AG04450 (cell line): ENCODE measurements around the gene ADAMTS17. TPM values are rescaled to one million over a fixed set of nuclear protein-coding genes. Genes with fewer than 3 reads are reported as not detected.

Experiments used
- CTCF ChIA-PET: fragments of 300-600, 350-600 bp; formaldehyde crosslinking; extraction: SDS; loops from one replicate; lab custom pipeline; 2022; ENCODE audit warnings: antibody characterized with exemption, inconsistent platforms; lab: Charles Lee
- POLR2A ChIA-PET: fragments of 350-600 bp; formaldehyde crosslinking; extraction: SDS; loops from one replicate; lab custom pipeline; 2021; ENCODE audit warnings: antibody characterized with exemption, inconsistent platforms; lab: Yijun Ruan, JAX
- DNase-seq: peaks from one replicate; pipeline ENCODE4 v3.0.0-alpha.2; 2011; ENCODE audit warnings: low read depth, low spot score
- H3K27ac ChIP-seq: one replicate; pipeline ENCODE4 v1.5.1; 2012; ENCODE audit warnings: low read depth, low read length, control low read depth
- H3K27me3 ChIP-seq: one replicate; pipeline ENCODE4 v1.6.0; 2012; ENCODE audit warnings: low read length; ENCODE audit not compliant: control insufficient read depth, insufficient read depth
- H3K4me3 ChIP-seq: 2 replicates; pipeline ENCODE4 v1.5.1; 2011; ENCODE audit warnings: mild to moderate bottlenecking, low read depth, low read length, control low read depth
- H3K9me3 ChIP-seq: 2 replicates; pipeline ENCODE4 v1.5.1; 2012; ENCODE audit warnings: low read length; ENCODE audit not compliant: control insufficient read depth, insufficient read depth
- CTCF ChIP-seq: IDR thresholded peaks from 2 replicates; pipeline ENCODE4 v1.5.1; 2011; ENCODE audit warnings: low read depth, low read length, control low read depth, inconsistent platforms
- polyA plus RNA-seq: library from polyadenylated mRNA; depleted of rRNA; stranded (reverse); fragments of >200 nt; gene quantifications from 2 replicates; pipeline ENCODE4 v1.2.3, GENCODE V29; 2011

The ADAMTS17 gene
- polyA plus RNA-seq, 1 experiment: 0.06 TPM

- Histone ChIP-seq H3K27me3 (no peaks in the 10 kb centered on the region), H3K4me3 (no peak overlapping the region), H3K9me3 (peaks cover 49% of the 10 kb centered on the region), H3K27ac (no peak overlapping the region)
- ChIA-PET CTCF (no interaction called here), POLR2A (no interaction called here)
- no peak for DNase-seq
- TF ChIP-seq CTCF: no peak
Observed at GRCh38 chr15:100310513-100311153, 31.1 kb downstream of the ADAMTS17 start.

GRCh38 chr15:100310041-100310405 lies 31.8 kb downstream of the ADAMTS17 start:
- CTCF ChIA-PET: no interaction called here
- POLR2A ChIA-PET: no interaction called here
- H3K9me3 ChIP-seq: peaks cover 44% of the 10 kb centered on the region
- no peaks in the 10 kb centered on the region for H3K27me3 ChIP-seq
- no peak overlapping the region for H3K27ac ChIP-seq
- TF ChIP-seq CTCF: no peak
- no peak overlapping the region for H3K4me3 ChIP-seq
- DNase-seq: no peak

- Histone ChIP-seq H3K27ac (no peak overlapping the region), H3K9me3 (peaks cover 40% of the 10 kb centered on the region), H3K27me3 (no peaks in the 10 kb centered on the region), H3K4me3 (no peak overlapping the region)
- CTCF ChIA-PET: no interaction called here
- POLR2A ChIA-PET: no interaction called here
- no peak for DNase-seq
- TF ChIP-seq CTCF: no peak
Observed at GRCh38 chr15:100309109-100310040, 32.4 kb downstream of the ADAMTS17 start.

- DNase-seq: no peak
- CTCF ChIA-PET: no interaction called here
- H3K9me3 ChIP-seq: peaks cover 45% of the 10 kb centered on the region
- H3K27me3 ChIP-seq: no peaks in the 10 kb centered on the region
- H3K27ac ChIP-seq: no peak overlapping the region
- POLR2A ChIA-PET: no interaction called here
- TF ChIP-seq CTCF: no peak
- no peak overlapping the region for H3K4me3 ChIP-seq
Observed at GRCh38 chr15:100308608-100309007, 33.2 kb downstream of the ADAMTS17 start.

- ChIA-PET POLR2A (no interaction called here), CTCF (interaction anchor here (0.6 kb wide), 1 partner anchor 31 kb away, joined by 7 read pairs; no protein-coding TSS in a partner anchor)
- H3K27me3 ChIP-seq: no peaks in the 10 kb centered on the region
- H3K27ac ChIP-seq: no peak overlapping the region
- DNase-seq: no peak
- no peak for TF ChIP-seq CTCF
- H3K9me3 ChIP-seq: peaks cover 45% of the 10 kb centered on the region
- H3K4me3 ChIP-seq: no peak overlapping the region
Observed at GRCh38 chr15:100308213-100308600, 33.6 kb downstream of the ADAMTS17 start.
